H9 (cell line): ENCODE measurements around the gene NUDT22. TPM values are rescaled to one million over a fixed set of nuclear protein-coding genes. Genes with fewer than 3 reads are reported as not detected.
A peak's percentile ranks its signal among the peaks of the same experiment; 100 is the strongest.

Source experiments
- DNase-seq: peaks from one replicate; pipeline ENCODE4 v3.0.0-alpha.2; 2017
- H2AFZ ChIP-seq: one replicate; pipeline ENCODE4 v1.6.1; 2013; ENCODE audit warnings: mild to moderate bottlenecking, low read length, control low read depth, moderate library complexity
- H2AK5ac ChIP-seq: 2 replicates; pipeline ENCODE4 v1.6.1; 2013; ENCODE audit warnings: low read length, control low read depth, mixed read lengths; ENCODE audit not compliant: insufficient read length
- H2BK120ac ChIP-seq: one replicate; pipeline ENCODE4 v1.6.1; 2013; ENCODE audit warnings: low read depth, mild to moderate bottlenecking, low read length, control low read depth, inconsistent platforms; ENCODE audit not compliant: poor library complexity, severe bottlenecking
- H2BK12ac ChIP-seq: 2 replicates; pipeline ENCODE4 v1.6.1; 2013; ENCODE audit warnings: low read length, control low read depth, mixed read lengths, low read depth; ENCODE audit not compliant: insufficient read length
- H2BK15ac ChIP-seq: 2 replicates; pipeline ENCODE4 v1.6.1; 2013; ENCODE audit warnings: low read depth, low read length, control low read depth
- H2BK20ac ChIP-seq: one replicate; pipeline ENCODE4 v1.6.1; 2013; ENCODE audit warnings: low read depth, mild to moderate bottlenecking, low read length, control low read depth, inconsistent platforms; ENCODE audit not compliant: poor library complexity, severe bottlenecking
- H2BK5ac ChIP-seq: 2 replicates; pipeline ENCODE4 v1.6.1; 2013; ENCODE audit warnings: low read length, control low read depth, mixed read lengths; ENCODE audit not compliant: insufficient read length
- H3K14ac ChIP-seq: 2 replicates; pipeline ENCODE4 v1.6.1; 2013; ENCODE audit warnings: low read length, control low read depth; ENCODE audit not compliant: insufficient read depth
- H3K18ac ChIP-seq: 2 replicates; pipeline ENCODE4 v1.6.1; 2013; ENCODE audit warnings: low read depth, mild to moderate bottlenecking, mixed read lengths, low read length, control low read depth; ENCODE audit not compliant: insufficient read length
- H3K23ac ChIP-seq: 2 replicates; pipeline ENCODE4 v1.6.1; 2013; ENCODE audit warnings: low read length, control low read depth, mixed read lengths, low read depth; ENCODE audit not compliant: insufficient read length
- H3K23me2 ChIP-seq: 2 replicates; pipeline ENCODE4 v1.6.1; 2013; ENCODE audit warnings: low read depth, mild to moderate bottlenecking, mixed read lengths, low read length, control low read depth; ENCODE audit not compliant: insufficient read length, poor library complexity, severe bottlenecking
- H3K27ac ChIP-seq: 2 replicates; pipeline ENCODE4 v1.5.1; 2013; ENCODE audit warnings: low read length, control low read depth, mixed read lengths, low read depth; ENCODE audit not compliant: insufficient read length
- H3K27me3 ChIP-seq: 2 replicates; pipeline ENCODE4 v1.6.1; 2013; ENCODE audit warnings: low read length, control low read depth, inconsistent platforms; ENCODE audit not compliant: insufficient read depth
- H3K4ac ChIP-seq: 2 replicates; pipeline ENCODE4 v1.6.1; 2013; ENCODE audit warnings: low read depth, mild to moderate bottlenecking, control low read depth, inconsistent platforms, low read length, moderate library complexity
- H3K4me1 ChIP-seq: 2 replicates; pipeline ENCODE4 v1.6.1; 2013; ENCODE audit warnings: low read length, control low read depth, inconsistent platforms; ENCODE audit not compliant: insufficient read depth
- H3K4me2 ChIP-seq: 2 replicates; pipeline ENCODE4 v1.6.1; 2013; ENCODE audit warnings: low read length, control low read depth, mixed read lengths; ENCODE audit not compliant: insufficient read length, insufficient read depth
- H3K56ac ChIP-seq: 2 replicates; pipeline ENCODE4 v1.6.1; 2013; ENCODE audit warnings: low read depth, mild to moderate bottlenecking, mixed read lengths, low read length, control low read depth; ENCODE audit not compliant: insufficient read length
- H3K79me1 ChIP-seq: 2 replicates; pipeline ENCODE4 v1.6.1; 2013; ENCODE audit warnings: low read depth, mild to moderate bottlenecking, moderate library complexity, low read length, control low read depth, inconsistent platforms; ENCODE audit not compliant: insufficient read depth, poor library complexity, severe bottlenecking
- H3K79me2 ChIP-seq: 2 replicates; pipeline ENCODE4 v1.6.1; 2013; ENCODE audit warnings: low read length, control low read depth, inconsistent platforms; ENCODE audit not compliant: insufficient read depth
- H3K9ac ChIP-seq: 2 replicates; pipeline ENCODE4 v1.6.1; 2013; ENCODE audit warnings: low read length, control low read depth, mixed read lengths; ENCODE audit not compliant: insufficient read length; ENCODE audit errors: extremely low read depth
- H3K9me3 ChIP-seq: one replicate; pipeline ENCODE4 v1.6.1; 2013; ENCODE audit warnings: low read depth, low read length, inconsistent platforms; ENCODE audit not compliant: control insufficient read depth
- H3T11ph ChIP-seq: one replicate; pipeline ENCODE4 v1.6.1; 2013; ENCODE audit warnings: mild to moderate bottlenecking, low read length, control low read depth, inconsistent platforms
- H4K20me1 ChIP-seq: one replicate; pipeline ENCODE4 v1.6.1; 2013; ENCODE audit not compliant: control insufficient read depth, insufficient read length, insufficient read depth
- H4K5ac ChIP-seq: 2 replicates; pipeline ENCODE4 v1.6.1; 2013; ENCODE audit warnings: low read depth, mild to moderate bottlenecking, mixed read lengths, low read length, control low read depth; ENCODE audit not compliant: insufficient read length
- H4K8ac ChIP-seq: replicated peaks from 2 replicates; pipeline ENCODE4 v1.6.1; 2013; ENCODE audit warnings: low read length, control low read depth, mixed read lengths, low read depth; ENCODE audit not compliant: insufficient read length
- H4K91ac ChIP-seq: 2 replicates; pipeline ENCODE4 v1.6.1; 2013; ENCODE audit warnings: low read depth, mild to moderate bottlenecking, moderate library complexity, mixed read lengths, low read length, control low read depth; ENCODE audit not compliant: insufficient read length
- H3K27ac Mint-ChIP-seq, 3 experiments: 2 replicates in 2 of 3; 3 replicates in 1 of 3; pipeline ENCODE4 v1.8.0; 2020 to 2021; ENCODE audit warnings: mixed read lengths in 3 of 3, mild to moderate bottlenecking in 1 of 3, moderate library complexity in 1 of 3
- H3K27me3 Mint-ChIP-seq: 2 replicates; pipeline ENCODE4 v1.8.0; 2021; ENCODE audit warnings: low read depth, mild to moderate bottlenecking, moderate library complexity, mixed read lengths
- H3K36me3 Mint-ChIP-seq, 3 experiments: 2 replicates in 2 of 3; 3 replicates in 1 of 3; pipeline ENCODE4 v1.8.0; 2020 to 2021; ENCODE audit warnings: low read depth in 3 of 3, mixed read lengths in 3 of 3; ENCODE audit not compliant: insufficient read depth in 1 of 3
- H3K4me1 Mint-ChIP-seq, 2 experiments: 2 replicates each; pipeline ENCODE4 v1.8.0; 2020; ENCODE audit warnings: mixed read lengths in 2 of 2
- H3K4me3 Mint-ChIP-seq, 2 experiments: 2 replicates in 1 of 2; 3 replicates in 1 of 2; pipeline ENCODE4 v1.8.0; 2020 to 2021; ENCODE audit warnings: mild to moderate bottlenecking in 2 of 2, mixed read lengths in 2 of 2, moderate library complexity in 1 of 2
- H3K9me3 Mint-ChIP-seq, 2 experiments: 2 replicates in 1 of 2; 3 replicates in 1 of 2; pipeline ENCODE4 v1.8.0; 2020; ENCODE audit warnings: mild to moderate bottlenecking in 2 of 2, mixed read lengths in 2 of 2, moderate library complexity in 1 of 2
- CTCF ChIP-seq: fragments of 200-600 bp; sonication (generic); conservative IDR thresholded peaks from 3 replicates; pipeline ENCODE4 v1.8.0; 2021; ENCODE audit warnings: antibody characterized with exemption, mild to moderate bottlenecking
- WGBS: extraction: QIAGEN DNeasy Blood & Tissue Kit; methylation state at CpG from one replicate; pipeline ENCODE4 v1.1.7; 2013; ENCODE audit warnings: missing lambda C conversion rate, low lambda C conversion rate, mixed read lengths; ENCODE audit not compliant: insufficient read length; ENCODE audit errors: extremely low coverage; 5-methylcytosine and 5-hydroxymethylcytosine counted together
- total RNA-seq: library from RNA; stranded (reverse); gene quantifications from 2 replicates; pipeline ENCODE4 v1.2.1, GENCODE V29; 2021

NUDT22 gene
- total RNA-seq, 1 experiment from 2014 or later: 39.6 TPM

- Mint-ChIP-seq H3K9me3 (no peaks in the 10 kb centered on the region; a peak in 1 of 5 replicates), H3K4me3 (no peak overlapping the region), H3K36me3 (peaks cover 44 to 92% (median 82%) of the 10 kb centered on the region in 3 experiments; a peak in 6 of 7 replicates), H3K27me3 (no peaks in the 10 kb centered on the region), H3K4me1 (peaks cover 13 to 14% of the 10 kb centered on the region in 2 experiments), H3K27ac (peak overlapping the region in 2 of 3 experiments; percentile 30 to 79; a peak in 4 of 7 replicates)
- H3K4ac ChIP-seq: no peak overlapping the region
- H4K8ac ChIP-seq: no peak overlapping the region
- TF ChIP-seq CTCF: no peak
- no peak overlapping the region for H3K9ac ChIP-seq
- H3T11ph ChIP-seq: no peak overlapping the region
- H2BK5ac ChIP-seq: no peak overlapping the region
- H2AFZ ChIP-seq: no peak overlapping the region
- no peak overlapping the region for H4K5ac ChIP-seq
- H3K27ac ChIP-seq: no peak overlapping the region
- H2BK20ac ChIP-seq: no peak overlapping the region
- no peak overlapping the region; the same call in 1 of the 2 replicates for H3K14ac ChIP-seq
- H2BK15ac ChIP-seq: no peak overlapping the region
- DNase-seq: no peak
- H2BK12ac ChIP-seq: no peak overlapping the region
- H3K23ac ChIP-seq: no peak overlapping the region
- no peaks in the 10 kb centered on the region for H3K9me3 ChIP-seq
- no peaks in the 10 kb centered on the region for H3K4me1 ChIP-seq
- H4K20me1 ChIP-seq: no peaks in the 10 kb centered on the region
- no peaks in the 10 kb centered on the region for H3K27me3 ChIP-seq
- no peak overlapping the region for H3K56ac ChIP-seq
- no peaks in the 10 kb centered on the region for H3K79me2 ChIP-seq
- H3K4me2 ChIP-seq: no peak overlapping the region
- no peaks in the 10 kb centered on the region for H3K79me1 ChIP-seq
- no peak overlapping the region for H3K18ac ChIP-seq
- H2BK120ac ChIP-seq: no peak overlapping the region
- no peaks in the 10 kb centered on the region for H3K23me2 ChIP-seq
- no peak overlapping the region for H4K91ac ChIP-seq
- H2AK5ac ChIP-seq: no peak overlapping the region
- WGBS: no CpG with 5 or more reads among the region's 9 CpGs
These were observed 23.1 kb upstream of the NUDT22 start for GRCh38 chr11:64202992-64203391.
